RWPE2 (cell line): ENCODE data around the gene ARHGAP26.
A peak's percentile ranks its signal among the peaks of the same experiment; 100 is the strongest.

Experiments used
- ATAC-seq: fragments of 200-7000 bp; cut with Tn5 transposase; 3 replicates; pipeline ENCODE4 v1.9.1; 2021; ENCODE audit warnings: low read depth
- DNase-seq: peaks from one replicate; pipeline ENCODE4 v3.0.0-alpha.2; 2020; ENCODE audit warnings: low spot score
- H3K27ac ChIP-seq: fragments of 450-650 bp; 2 replicates; pipeline ENCODE4 v1.5.1; 2017; ENCODE audit warnings: mild to moderate bottlenecking; ENCODE audit not compliant: poor library complexity, severe bottlenecking
- H3K27me3 ChIP-seq: fragments of 250-450 bp; sonication (Bioruptor Pico); 2 replicates; pipeline ENCODE4 v1.5.1; 2021; ENCODE audit warnings: mild to moderate bottlenecking, moderate library complexity; ENCODE audit not compliant: insufficient read depth, poor library complexity, severe bottlenecking
- H3K36me3 ChIP-seq: fragments of 250-450 bp; sonication (Bioruptor Pico); 2 replicates; pipeline ENCODE4 v1.5.1; 2020; ENCODE audit warnings: low read depth, mild to moderate bottlenecking, moderate library complexity
- H3K4me1 ChIP-seq: fragments of 250-450 bp; sonication (Bioruptor Pico); 2 replicates; pipeline ENCODE4 v1.5.1; 2021; ENCODE audit warnings: mild to moderate bottlenecking, moderate library complexity; ENCODE audit not compliant: insufficient read depth, poor library complexity, severe bottlenecking
- H3K4me3 ChIP-seq: fragments of 250-450 bp; sonication (Bioruptor Pico); 2 replicates; pipeline ENCODE4 v1.5.1; 2021; ENCODE audit warnings: mild to moderate bottlenecking, moderate library complexity; ENCODE audit not compliant: severe bottlenecking
- H3K9me3 ChIP-seq: fragments of 250-450 bp; sonication (Bioruptor Pico); 2 replicates; pipeline ENCODE4 v1.5.1; 2021; ENCODE audit warnings: mild to moderate bottlenecking, moderate library complexity; ENCODE audit not compliant: severe bottlenecking
- TF ChIP-seq, protein P1 (sequence below): fragments of 450-650 bp; IDR thresholded peaks from one replicate; pipeline ENCODE4 v1.5.1; 2017; ENCODE audit warnings: mild to moderate bottlenecking, moderate library complexity; ENCODE audit not compliant: poor library complexity, severe bottlenecking

ARHGAP26 gene

DNA sequence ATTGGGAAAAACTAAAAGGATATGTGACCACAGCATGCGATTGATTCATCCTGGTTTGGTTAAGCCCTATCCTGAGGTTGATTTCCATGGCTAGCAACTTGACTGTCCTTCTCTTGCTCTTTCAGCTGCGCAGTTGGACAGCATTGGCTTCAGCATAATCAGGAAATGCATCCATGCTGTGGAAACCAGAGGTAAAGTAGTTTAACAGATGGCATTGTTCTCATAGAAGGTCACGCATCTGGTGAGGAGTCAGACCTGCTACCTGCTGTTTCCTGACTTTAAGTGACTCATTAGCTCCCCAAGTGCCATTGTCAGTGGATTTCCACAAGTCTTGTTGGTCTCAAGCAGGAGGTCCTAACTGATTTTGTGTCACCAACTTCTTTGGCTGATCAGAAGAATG, 266.9 kb downstream of the ARHGAP26 start:
- no peak overlapping the region for H3K27ac ChIP-seq
- no peaks in the 10 kb centered on the region; the same call in 1 of the 2 replicates for H3K36me3 ChIP-seq
- no peak for ATAC-seq

DNA sequence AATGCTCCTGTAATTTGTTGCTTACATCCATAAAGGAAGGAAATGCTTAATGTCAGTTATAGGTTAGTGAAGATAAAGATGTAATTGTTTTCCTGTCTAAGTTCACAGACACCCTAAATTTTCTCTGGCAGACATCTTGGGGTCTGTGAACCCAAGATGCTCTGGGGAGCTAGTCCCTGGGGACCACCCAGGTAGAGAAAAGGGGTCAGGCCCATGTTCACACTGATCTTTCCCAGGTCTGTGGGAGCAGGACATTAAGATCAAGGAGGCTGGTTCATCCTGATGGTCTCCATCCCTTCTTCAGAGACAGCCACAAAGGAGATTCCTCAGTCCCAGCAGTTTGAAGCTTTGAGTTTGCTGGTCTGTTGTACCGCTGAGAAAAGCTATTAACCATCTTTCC, 267.5 kb downstream of the ARHGAP26 start:
- DNase-seq: no peak
- TF ChIP-seq, protein P1, sequence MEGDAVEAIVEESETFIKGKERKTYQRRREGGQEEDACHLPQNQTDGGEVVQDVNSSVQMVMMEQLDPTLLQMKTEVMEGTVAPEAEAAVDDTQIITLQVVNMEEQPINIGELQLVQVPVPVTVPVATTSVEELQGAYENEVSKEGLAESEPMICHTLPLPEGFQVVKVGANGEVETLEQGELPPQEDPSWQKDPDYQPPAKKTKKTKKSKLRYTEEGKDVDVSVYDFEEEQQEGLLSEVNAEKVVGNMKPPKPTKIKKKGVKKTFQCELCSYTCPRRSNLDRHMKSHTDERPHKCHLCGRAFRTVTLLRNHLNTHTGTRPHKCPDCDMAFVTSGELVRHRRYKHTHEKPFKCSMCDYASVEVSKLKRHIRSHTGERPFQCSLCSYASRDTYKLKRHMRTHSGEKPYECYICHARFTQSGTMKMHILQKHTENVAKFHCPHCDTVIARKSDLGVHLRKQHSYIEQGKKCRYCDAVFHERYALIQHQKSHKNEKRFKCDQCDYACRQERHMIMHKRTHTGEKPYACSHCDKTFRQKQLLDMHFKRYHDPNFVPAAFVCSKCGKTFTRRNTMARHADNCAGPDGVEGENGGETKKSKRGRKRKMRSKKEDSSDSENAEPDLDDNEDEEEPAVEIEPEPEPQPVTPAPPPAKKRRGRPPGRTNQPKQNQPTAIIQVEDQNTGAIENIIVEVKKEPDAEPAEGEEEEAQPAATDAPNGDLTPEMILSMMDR: no peak
- ATAC-seq: no peak
- Histone ChIP-seq H3K27me3 (no peaks in the 10 kb centered on the region), H3K36me3 (no peaks in the 10 kb centered on the region; the same call in 1 of the 2 replicates), H3K27ac (peak overlapping the region; percentile 51), H3K4me3 (no peak overlapping the region), H3K9me3 (no peaks in the 10 kb centered on the region), H3K4me1 (peaks cover 46% of the 10 kb centered on the region)

More for the DNA sequence above, 266.9 kb downstream of the ARHGAP26 start:
- Histone ChIP-seq H3K4me1 (peaks cover 39% of the 10 kb centered on the region), H3K27me3 (no peaks in the 10 kb centered on the region), H3K4me3 (no peak overlapping the region), H3K9me3 (no peaks in the 10 kb centered on the region)
- TF ChIP-seq, protein P1: no peak
- DNase-seq: no peak

DNA sequence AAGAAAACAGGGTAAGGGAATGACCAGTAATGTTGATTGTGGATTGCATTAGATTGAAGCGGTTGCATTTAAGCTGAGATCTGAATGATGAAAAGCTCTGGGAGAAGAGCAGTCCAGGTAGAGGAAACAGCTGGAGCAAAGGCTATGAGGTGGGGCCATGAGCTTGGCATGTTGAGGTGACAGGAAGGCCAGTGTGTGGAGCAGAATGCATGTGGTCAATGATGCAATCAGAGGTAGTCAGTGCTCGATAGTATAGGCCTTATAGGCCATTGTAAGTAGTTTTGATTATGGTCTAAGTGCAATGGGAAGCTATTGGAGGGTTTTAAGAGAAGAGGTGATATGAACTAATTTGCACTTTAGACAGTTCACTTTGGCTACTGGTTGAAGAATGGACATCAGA, 270.4 kb downstream of the ARHGAP26 start:
- no peaks in the 10 kb centered on the region for H3K27me3 ChIP-seq
- peaks cover 26% of the 10 kb centered on the region for H3K4me1 ChIP-seq
- H3K4me3 ChIP-seq: no peak overlapping the region
- TF ChIP-seq, protein P1: no peak
- no peak for ATAC-seq
- no peak for DNase-seq
- no peaks in the 10 kb centered on the region for H3K9me3 ChIP-seq
- H3K27ac ChIP-seq: no peak overlapping the region
- no peaks in the 10 kb centered on the region; the same call in 1 of the 2 replicates for H3K36me3 ChIP-seq

DNA sequence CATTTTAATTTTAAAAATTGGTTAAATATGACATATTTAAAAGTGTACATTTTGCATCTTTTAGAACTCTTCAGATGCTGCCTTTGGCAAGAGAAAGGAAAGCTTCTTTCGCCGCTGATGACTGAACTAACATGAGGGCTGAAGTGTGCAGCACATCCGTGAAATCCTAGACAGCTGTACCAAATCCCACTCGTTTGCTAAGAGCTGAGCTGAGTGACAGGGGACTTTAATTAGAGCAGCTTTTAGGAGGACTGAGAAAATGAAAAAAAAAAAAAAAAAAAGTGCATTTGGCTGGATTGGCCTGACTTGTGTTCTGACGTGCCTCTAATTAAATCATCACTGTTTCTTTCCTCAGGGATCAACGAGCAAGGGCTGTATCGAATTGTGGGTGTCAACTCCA, 271.3 kb downstream of the ARHGAP26 start:
- H3K36me3 ChIP-seq: no peaks in the 10 kb centered on the region; the same call in 1 of the 2 replicates
- no peak overlapping the region for H3K27ac ChIP-seq
- H3K27me3 ChIP-seq: no peaks in the 10 kb centered on the region
- H3K4me3 ChIP-seq: no peak overlapping the region
- H3K4me1 ChIP-seq: peaks cover 26% of the 10 kb centered on the region
- ATAC-seq (no peak), DNase-seq (no peak)
- H3K9me3 ChIP-seq: no peaks in the 10 kb centered on the region
- TF ChIP-seq, protein P1: no peak

DNA sequence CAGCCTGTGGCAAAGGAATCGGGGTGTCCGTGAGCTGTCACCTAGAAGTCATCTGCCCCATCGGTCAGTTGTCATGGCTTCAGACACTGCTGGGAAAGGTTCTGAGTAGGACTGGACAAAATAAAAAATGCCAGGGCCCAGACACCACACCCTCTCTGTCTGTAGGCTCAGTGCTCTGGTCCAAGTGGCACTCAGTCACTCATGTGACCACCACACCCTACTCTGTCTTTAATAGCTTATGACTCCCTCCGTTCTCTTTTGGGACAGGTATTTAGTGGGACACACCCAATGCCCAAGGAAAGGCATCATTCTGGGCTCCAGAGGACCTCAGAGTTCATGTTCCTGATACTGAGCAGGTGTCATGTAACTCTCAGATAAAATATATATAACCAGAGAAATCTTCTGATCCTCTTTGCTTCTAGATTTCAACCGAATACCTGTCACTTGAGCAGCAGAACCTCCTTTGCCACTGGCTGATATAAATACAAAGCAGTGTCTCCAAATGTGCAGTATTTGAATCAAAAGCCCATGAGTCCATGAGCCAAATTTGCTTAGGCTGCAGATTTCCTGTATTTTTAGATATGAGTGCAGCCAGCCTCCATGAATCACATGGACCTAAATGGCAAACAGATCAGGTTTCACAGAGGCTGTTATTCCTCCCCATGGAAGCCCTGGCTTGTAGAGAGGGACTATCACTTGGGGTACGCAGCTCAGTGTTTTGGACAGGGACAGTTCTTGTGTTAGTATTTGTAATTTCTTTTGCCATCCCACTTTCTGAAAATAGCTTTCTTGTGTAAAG, 272.0 kb downstream of the ARHGAP26 start:
- Histone ChIP-seq H3K27me3 (no peaks in the 10 kb centered on the region), H3K4me1 (peaks cover 23% of the 10 kb centered on the region), H3K4me3 (no peak overlapping the region), H3K36me3 (no peaks in the 10 kb centered on the region; the same call in 1 of the 2 replicates), H3K27ac (no peak overlapping the region), H3K9me3 (no peaks in the 10 kb centered on the region)
- ATAC-seq (no peak), DNase-seq (no peak)
- TF ChIP-seq, protein P1: no peak
